HG02642 (cell line): ENCODE results near the gene HNRNPA2B1.
"Not testable (repeated sequence)": the region's sequence is repeated elsewhere in the genome, so short reads cannot be mapped to it uniquely, and the experiment has no call there.

ENCODE experiments used
- ATAC-seq: cut with Tn5 transposase; IDR thresholded peaks from one replicate; pipeline ENCODE4 v1.9.1; 2021; ENCODE audit warnings: mild to moderate bottlenecking; ENCODE audit not compliant: unreplicated experiment, poor library complexity

HNRNPA2B1 gene

DNA sequence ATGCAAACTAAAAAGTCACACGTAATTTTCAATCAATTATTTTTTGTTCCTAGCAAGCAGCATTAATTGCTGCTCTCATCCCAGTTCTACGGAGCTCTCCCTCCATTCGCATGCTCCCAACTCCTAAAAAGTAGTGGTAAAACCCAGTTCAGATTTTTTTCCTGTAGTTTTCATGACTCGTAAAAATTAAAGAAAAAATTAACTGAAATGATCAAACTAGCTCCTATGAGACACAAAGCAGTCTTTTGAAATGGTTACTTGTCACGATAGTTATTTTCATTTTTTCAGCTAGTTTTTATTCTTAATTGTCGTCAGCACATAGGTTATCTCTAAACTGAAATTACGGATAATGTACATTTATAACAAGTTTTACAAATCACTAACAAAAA is 1.8 kb downstream of the HNRNPA2B1 start:
- ATAC-seq, result no peak

DNA sequence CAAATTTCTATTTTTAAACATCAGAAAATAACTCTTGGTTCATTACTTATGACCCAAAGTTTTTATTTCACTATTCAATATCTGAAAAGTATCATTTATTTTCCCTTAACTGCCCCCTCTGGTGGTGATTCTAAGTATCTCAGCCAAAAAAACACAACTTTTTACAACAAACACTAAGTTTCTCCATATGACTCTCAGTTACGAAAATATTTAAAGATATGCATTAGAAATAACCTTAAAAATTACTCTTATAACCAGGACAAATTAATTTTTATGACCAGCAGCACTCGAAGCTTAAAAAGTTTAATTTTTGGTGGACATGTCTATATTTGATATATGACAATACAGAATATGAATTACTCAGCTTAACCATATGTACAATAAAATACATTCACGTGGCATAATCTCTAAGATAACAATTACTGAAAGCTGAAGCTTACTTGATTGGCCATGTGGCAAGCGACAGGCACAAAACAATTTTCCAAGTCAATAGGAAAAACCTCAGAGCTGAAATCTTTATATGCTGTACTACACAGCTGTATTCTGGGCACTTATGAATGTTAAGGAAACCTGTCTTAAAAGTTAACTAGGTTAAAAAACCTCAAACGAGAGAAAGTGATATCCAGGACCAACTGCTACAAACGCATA is 2.3 kb downstream of the HNRNPA2B1 start:
- ATAC-seq, result no peak

DNA sequence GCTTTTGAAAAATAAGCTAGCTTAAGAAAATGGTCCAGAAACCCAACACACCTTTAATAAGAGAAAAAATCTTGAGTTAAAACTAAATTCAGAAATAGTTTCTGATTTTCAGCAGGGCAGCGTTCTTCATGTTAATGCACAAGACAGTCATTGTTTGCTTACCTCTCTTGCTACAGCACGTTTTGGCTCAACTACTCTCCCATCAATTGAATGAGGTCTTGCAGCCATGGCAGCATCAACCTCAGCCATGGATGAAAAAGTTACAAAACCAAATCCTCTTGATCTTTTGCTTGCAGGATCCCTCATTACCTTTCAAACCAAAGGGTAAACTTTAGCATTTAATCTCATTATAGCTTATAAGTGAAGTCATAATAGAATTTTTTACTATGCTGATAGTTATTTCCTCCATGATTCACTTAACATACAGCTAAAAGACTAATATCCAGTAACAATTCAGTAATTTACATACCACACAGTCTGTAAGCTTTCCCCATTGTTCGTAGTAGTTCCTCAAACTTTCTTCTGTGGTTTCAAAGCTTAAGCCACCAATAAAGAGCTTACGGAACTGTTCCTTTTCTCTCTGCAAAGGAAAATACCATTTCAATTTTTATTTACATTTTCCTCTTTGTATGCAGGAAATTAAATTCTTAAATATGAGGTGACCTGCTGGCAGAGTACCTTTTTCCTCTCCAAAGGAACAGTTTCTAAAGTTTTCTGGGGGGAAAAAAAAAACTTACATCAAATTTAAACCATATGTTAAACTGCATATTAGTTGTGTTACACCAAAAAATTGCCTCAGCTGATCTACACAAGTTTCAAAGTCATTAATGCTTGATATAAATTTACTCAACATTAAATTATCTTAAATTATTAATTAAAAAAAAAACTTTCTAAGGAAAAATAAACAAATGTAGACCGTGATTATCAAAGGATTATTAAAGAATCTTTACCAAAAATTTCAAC is 3.1 kb downstream of the HNRNPA2B1 start:
- ATAC-seq, result no peak

DNA sequence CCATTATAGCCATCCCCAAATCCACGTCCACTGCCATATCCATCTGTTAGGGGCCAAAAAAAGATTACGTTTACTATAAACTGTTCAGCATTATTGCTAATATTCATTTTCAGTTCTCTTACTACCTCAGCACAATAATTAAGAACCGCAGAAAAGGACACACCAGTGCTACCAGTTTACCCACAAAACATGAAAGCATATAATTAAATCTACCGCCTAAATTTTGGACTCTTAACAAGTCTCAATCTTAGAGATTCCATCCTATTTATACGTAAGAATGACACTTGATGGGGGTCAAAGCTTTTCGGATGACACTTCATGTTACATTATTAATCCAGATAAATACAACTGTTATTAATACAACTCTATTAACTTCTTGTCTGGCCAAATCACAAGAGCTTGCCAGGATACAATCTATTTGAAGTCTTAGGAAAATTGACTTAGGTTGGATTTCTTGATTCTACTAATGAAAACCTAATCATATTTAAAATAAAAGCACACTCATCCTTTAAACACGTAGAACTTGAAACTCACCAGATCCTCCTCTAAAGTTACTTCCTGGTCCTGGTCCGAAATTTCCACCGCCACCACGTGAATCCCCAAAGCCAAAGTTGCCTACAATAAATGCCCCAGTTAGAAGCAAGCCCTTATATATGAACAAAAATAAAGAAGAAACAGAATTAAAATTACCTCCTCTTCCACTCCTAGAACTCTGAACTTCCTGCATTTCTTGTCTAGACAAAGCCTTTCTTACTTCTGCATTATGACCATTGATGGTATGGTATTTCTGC is 4.5 kb downstream of the HNRNPA2B1 start:
- no peak for ATAC-seq

DNA sequence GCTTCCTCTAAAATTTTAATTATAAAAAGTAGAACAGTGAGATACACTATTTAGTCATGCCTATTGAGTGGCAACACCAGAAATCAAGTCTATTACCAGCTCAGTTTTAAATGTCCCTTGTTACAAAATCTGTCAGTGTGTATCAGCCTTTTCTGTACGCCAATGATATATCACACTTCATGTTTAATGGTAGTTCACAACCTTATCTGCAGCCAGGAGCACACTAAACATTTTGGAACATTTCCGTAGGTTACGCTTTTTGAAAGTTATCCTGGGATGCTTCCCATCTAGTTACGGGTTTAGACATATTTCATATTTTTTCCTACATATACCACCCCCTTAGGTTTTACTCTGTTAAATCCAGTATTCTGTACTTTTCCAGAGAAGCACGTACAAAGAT is 5.4 kb downstream of the HNRNPA2B1 start:
- no peak for ATAC-seq

DNA sequence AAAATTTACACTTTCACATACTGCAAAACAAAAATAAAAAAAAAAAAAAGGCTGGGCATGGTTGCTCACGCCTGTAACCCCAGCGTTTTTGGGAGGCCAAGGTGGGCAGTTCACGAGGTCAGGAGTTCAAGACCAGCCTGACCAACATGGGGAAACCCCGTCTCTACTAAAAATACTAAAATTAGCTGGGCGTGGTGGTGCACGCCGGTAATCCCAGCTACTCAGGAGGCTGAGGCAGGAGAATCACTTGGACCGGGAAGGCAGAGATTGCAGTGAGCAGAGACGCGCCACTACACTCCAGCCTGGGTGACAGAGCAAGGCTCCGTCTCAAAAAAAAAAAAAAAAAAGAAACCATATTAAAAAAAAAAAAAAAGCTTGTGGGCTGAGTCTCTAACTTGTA is 5.8 kb downstream of the HNRNPA2B1 start:
- not testable (repeated sequence) for ATAC-seq

DNA sequence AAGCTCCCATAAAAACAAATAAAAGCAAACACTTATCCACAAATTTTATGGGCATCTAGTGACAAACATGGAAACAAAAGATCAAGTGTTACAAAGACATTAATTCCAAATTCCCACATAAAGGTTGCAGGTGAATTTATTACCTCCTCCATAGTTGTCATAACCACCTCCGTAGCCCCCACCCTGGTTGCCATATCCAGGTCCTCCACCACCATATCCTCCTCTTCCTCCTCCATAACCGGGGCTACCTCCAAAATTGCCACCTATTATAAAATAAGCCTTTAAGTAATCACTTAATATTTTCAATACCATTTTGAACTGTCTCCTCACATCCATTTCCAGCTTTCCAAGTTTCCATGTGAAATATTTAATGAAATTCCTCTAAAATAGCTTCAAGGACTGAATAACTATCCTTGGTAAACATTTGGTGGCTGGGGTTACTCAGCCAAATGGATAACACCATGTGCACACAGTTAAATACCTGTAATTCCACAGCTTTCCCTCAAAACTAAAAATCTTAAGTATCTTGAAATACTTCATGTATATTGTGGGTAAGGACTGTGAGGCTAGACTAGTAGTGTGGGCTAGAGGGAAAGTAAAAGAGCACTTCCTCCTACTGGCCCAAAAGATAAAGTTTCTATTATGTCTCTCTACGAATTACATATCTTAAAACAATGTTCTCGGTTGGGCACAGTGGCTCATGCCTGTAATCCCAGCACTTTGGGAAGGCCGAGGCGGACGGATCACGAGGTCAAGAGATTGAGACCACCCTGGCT is 6.9 kb downstream of the HNRNPA2B1 start:
- no peak for ATAC-seq

DNA sequence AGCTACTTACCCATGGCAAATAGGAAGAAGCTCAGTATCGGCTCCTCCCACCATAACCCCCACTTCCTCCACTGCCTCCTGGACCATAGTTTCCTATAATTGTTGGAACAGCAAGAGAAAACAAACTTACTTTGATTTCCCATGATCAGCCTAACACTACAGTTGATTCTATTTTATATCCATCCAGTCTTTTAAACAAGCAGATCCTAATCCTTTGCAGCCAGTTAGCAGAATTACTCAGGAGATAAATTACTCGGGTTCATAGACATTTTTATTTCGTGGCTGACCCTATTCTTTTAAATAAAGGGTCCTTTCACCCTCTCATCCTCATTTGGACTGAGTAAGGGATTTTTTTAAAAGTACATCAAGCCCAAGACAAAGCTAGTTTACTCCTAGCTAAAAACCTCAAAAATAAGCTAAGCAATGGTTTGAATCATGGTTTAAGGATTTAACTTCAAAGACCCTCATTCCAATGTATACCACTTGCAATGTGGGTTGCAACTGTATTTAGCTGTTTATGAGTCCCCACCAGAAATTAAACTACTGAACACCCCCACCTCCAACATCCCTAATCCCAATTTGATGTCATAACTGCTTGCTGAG is 8.0 kb downstream of the HNRNPA2B1 start:
- ATAC-seq, result no peak

DNA sequence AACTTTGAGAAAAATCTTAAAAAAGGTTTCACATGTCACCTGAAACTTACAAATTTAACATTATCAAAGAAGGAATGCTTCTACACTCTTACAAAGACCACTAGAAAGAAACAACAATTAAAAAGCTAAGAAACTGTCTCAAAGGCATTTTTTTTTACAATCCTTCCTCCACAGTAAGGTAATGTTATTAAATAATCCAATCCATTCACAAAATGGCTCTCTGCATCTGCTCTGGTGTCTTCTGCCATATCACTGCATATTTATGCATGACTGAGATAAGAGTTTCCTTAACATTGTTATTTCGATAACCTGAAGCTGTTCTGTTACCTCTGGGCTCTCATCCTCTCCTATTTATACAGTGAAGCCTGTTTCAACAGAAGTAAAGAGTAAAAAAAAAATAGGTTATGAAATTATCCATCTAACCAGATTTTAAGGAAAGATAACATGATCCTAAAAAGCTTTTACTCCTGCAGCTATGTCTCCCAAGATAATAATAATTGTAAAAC is 8.5 kb downstream of the HNRNPA2B1 start:
- no peak for ATAC-seq

DNA sequence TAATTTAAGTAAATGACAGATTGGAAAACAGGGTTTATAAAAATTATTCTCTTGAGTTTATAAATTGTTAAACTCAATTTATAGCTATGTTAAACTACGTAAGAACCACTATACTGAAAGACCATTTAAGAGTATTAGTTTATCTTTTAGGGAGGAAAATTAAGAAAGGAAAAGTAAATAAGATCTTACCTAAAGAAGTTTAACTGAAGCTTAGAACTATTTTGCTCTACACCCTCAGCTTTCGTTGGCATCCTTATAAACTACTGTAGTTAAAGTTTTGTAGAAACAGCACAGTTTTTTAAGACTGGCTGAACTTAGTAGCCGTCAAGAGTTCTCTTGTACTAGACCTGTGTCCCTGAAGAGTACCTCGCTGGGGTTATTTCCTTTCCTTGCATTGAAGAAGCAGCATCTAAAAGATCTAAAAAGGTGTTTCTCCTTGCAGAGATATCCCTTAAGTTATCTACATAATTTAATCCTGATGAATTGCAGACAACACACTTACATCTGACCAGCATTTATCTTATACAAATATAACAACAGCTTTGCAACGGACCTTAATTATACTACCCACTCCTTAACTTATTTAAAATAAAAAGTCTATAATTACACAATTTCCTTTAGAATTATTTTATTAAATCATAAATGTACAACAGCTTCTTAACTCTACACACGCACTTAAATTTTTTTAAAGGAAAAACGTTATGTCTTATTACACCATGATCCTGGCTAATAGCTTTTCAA is 9.1 kb downstream of the HNRNPA2B1 start:
- no peak for ATAC-seq

DNA sequence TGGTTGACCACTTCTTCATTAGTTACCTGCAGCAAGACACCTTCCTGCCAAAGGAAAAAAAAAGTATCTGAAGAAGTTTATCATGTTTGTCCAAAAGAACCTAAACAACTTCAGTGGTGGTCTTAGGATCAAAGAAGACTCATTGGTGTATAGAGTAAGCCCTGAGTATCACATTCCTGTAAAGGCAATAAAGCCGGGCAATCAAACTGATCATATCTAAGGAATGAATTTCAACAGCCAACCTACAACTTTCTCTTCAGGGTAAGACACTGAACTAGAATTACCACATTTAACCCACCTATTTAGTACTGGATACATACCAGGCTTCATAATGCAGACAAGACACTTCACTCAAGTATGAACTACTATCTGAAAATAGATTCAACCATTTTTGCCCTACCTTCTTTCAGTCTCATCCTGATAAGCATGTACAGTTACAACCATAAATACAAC is 10.1 kb downstream of the HNRNPA2B1 start:
- no peak for ATAC-seq

DNA sequence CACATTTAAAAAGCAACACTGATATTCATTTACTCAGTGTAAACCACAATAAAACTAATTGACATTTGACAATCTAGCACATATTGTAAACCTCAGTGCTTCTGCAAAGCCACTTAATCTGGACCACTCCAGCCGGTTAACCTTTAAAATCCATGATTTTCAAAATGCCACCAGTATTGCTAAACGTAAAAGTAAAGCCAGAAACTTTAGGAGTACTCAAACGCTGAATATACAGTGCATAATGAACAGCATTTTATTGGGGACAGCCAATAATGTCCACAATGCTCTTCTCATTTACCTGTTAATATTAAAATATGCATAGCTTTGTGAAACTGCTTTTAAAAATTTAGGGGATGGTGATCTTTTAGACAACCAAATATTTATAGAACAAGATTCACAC is 10.8 kb downstream of the HNRNPA2B1 start:
- ATAC-seq, result no peak

DNA sequence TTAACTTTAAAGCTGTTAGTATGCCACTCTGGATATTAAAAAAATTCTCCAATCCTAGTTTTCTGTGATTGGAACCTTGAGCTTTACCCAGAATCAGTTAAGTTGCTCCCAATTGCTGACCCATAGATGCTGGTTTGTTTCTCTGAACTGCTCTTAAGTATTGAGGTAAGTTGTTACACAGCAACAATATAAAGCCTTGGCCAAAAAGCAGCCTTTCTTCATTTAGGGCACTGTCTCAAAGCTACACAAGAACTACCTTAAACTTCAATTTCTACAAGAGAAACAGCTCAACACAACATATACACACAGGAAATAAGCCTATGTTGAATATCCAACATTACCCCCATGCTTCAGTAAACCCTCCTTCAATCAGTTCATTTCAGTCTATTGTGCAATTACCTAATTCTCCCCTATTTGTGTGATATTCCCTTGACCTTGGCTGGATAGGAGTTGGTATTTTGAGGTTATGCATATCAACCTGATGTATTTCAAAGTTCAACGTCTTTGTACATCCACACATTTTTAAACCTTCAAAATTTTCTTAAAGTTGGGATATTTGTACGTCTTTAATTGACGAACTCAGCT is 11.5 kb downstream of the HNRNPA2B1 start:
- no peak for ATAC-seq

DNA sequence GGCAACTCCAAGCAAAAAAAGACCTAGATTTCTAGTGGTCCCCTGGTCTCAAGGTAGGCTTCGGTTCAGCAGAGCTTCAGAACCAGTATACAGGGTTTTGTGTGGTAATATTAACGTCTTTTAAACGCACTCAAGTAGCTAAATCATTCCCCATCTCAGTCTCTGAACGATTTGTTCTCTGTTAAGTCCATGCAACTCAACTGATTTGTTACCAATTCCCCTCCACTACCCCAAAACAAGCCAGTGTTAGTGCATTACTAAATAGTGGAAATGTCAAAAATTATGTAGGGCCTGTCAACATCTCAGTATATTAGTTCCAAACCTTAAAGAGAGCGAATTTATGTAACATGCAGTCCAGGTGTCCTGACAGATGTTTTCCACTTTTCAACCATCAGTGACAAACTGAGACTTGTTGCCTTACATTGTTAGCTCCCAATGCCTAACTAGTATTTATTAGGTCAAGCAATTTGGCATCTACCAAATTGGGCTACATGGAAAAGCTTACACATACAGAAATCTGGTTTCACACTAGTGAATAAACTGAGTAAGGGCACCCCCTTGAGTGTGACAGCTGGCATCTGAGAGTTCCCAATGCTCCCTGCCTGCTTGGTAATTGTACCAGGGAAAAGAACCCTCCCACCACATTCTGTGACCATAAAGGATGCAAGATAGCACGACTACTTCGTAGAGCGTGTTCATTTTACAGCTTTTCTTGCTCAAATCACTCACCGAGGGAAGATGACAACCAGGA is 12.2 kb downstream of the HNRNPA2B1 start:
- ATAC-seq, result no peak

DNA sequence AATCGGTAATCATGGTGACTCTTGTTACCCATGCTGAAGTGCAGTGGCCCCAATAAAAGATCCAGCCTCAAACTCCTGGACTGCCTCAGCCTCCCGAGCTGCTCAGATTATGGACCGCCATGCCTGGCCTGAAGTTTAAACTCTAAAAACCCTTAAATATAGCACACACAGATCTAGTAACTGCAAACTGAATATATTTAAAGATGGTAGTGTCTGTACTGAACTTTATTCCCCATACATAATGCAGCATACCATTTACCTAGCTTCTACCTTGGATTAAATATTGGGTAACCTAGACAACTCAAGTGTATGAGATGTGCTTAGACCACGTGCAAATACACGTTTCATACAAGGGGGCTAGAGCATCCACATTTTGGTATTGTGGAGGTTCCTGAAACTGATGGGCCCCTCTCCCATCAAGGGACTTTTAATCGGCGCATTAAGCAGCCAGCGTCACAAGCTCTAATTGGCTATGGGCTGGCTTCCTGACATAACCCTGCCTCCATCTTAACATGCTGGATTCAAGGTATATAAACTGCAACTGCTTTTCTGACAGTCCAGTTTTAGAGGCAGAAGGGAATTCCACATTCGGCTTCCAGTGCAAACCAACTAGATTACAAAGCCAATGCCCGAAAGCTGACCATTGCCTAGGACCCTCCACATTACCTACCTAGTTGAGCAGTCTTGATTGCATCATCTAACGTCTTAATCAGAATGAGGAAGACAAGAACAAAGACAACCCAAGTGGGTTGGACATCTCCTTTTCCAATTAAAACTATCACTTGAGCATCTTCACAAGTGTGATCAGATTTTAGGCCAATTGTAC is 13.0 kb downstream of the HNRNPA2B1 start:
- ATAC-seq, result no peak

DNA sequence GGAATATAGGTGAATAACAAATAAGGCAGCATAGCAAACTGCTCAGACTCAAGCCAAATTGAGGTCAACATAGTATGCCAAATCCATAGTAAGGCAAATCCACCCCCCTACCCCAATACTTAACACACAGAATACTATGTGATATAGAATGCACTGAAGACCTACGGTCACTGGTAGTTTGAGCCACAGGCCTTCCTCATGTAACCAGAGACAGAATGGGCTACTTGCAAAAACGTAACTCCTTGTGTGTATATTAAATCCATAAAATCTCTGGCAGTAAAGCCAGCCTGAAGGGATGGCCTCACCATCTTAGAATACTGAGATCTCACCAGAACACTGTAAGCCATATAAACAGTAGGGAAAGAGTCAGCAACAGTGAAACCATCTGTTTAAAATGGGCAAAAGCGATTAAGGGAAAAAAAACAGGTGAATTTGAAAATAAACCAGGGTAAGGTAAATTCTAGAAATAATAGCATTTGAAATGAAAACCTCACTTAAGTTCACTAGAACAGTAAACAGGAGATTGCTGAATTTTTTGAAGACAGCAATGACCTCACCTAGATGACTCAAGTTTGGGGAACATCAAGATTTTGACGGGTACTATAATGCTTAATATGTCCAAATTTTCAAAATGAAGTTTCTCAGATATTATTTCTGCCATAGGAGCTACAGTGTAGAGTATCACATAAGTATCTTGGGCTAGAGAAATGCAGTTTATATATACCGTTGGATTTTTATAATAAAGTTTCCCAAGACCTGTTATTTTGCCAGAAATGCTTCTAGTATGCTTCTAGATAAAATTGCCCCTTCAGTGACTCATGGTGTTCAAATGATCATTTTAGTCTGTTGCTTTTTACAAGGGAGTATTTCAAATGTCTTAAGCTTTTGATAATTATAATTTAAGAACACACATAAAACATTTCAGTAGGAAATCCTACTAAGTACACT is 13.9 kb downstream of the HNRNPA2B1 start:
- ATAC-seq, result no peak
